H1 (cell line): ENCODE data around the gene SSTR3. TPM values are rescaled to one million over a fixed set of nuclear protein-coding genes. Genes with fewer than 3 reads are reported as not detected.
A peak's percentile ranks its signal among the peaks of the same experiment; 100 is the strongest.

Experiments used
- CTCF ChIA-PET: fragments of 300-600 bp; sonication (Branson Sonifier 250); formaldehyde crosslinking; loops from one replicate; lab custom pipeline; 2021; ENCODE audit not compliant: partially characterized antibody; lab: Charles Lee
- POLR2A ChIA-PET: fragments of 300-600 bp; sonication (Branson Sonifier 250); formaldehyde crosslinking; loops from one replicate; lab custom pipeline; 2021; ENCODE audit warnings: inconsistent platforms; ENCODE audit not compliant: partially characterized antibody; lab: Charles Lee
- DNase-seq, 2 experiments: peaks; one replicate each; pipeline versions ENCODE4 v3.0.0 to v3.0.0-alpha.2; 2010 to 2022; ENCODE audit warnings: low spot score in 2 of 2, low read depth in 1 of 2, mixed read lengths in 1 of 2
- FAIRE-seq: peaks from 2 replicates; lab custom pipeline; 2011; peaks lifted over from hg19 to GRCh38; lab: Jason Lieb, UNC
- H2AFZ ChIP-seq: 2 replicates; pipeline ENCODE4 v1.8.1; 2012; ENCODE audit warnings: low read length, inconsistent platforms
- H2AK5ac ChIP-seq: 2 replicates; pipeline ENCODE4 v1.6.1; 2013; ENCODE audit warnings: low read depth, low read length
- H2BK120ac ChIP-seq: replicated peaks from 2 replicates; pipeline ENCODE3; 2013; ENCODE audit warnings: low read depth, low read length, inconsistent platforms
- H2BK12ac ChIP-seq: 2 replicates; pipeline ENCODE4 v1.6.1; 2013; ENCODE audit warnings: low read depth, low read length
- H2BK15ac ChIP-seq: 2 replicates; pipeline ENCODE4 v1.6.1; 2013; ENCODE audit warnings: low read length
- H2BK20ac ChIP-seq: 2 replicates; pipeline ENCODE4 v1.6.1; 2013; ENCODE audit warnings: low read length
- H2BK5ac ChIP-seq: 2 replicates; pipeline ENCODE4 v1.6.1; 2013; ENCODE audit warnings: low read depth, low read length
- H3K14ac ChIP-seq: 2 replicates; pipeline ENCODE4 v1.6.1; 2013; ENCODE audit warnings: inconsistent platforms; ENCODE audit not compliant: insufficient read length
- H3K18ac ChIP-seq: 2 replicates; pipeline ENCODE4 v1.6.1; 2013; ENCODE audit warnings: low read length; ENCODE audit errors: extremely low read depth
- H3K23ac ChIP-seq: 2 replicates; pipeline ENCODE4 v1.6.1; 2013; ENCODE audit warnings: inconsistent platforms; ENCODE audit not compliant: insufficient read length
- H3K23me2 ChIP-seq: 2 replicates; pipeline ENCODE4 v1.6.1; 2013; ENCODE audit warnings: low read depth, low read length
- H3K27ac ChIP-seq: 2 replicates; pipeline ENCODE4 v1.6.1; 2011; ENCODE audit warnings: low read depth, low read length, inconsistent platforms
- H3K27me3 ChIP-seq, 4 experiments: replicated peaks in 1 of 4; 1 replicate in 1 of 4; 2 replicates in 3 of 4; pipeline versions ENCODE4 v1.6.1 to v1.8.1; 2011 to 2013; ENCODE audit warnings: low read length in 3 of 4, mild to moderate bottlenecking in 3 of 4, inconsistent platforms in 2 of 4, mixed read lengths in 2 of 4, moderate library complexity in 1 of 4; ENCODE audit not compliant: control insufficient read depth in 3 of 4, insufficient read depth in 3 of 4; ENCODE audit errors: extremely low read depth in 1 of 4
- H3K36me3 ChIP-seq, 4 experiments: 2 replicates each; pipeline versions ENCODE4 v1.6.1 to v1.8.1; 2011 to 2013; ENCODE audit warnings: mild to moderate bottlenecking in 4 of 4, low read length in 3 of 4, moderate library complexity in 2 of 4, control low read depth in 1 of 4, inconsistent platforms in 1 of 4; ENCODE audit not compliant: insufficient read depth in 4 of 4, control insufficient read depth in 2 of 4
- H3K4ac ChIP-seq: replicated peaks from 2 replicates; pipeline ENCODE3; 2013; ENCODE audit warnings: low read length, low read depth, mixed read lengths, inconsistent platforms; ENCODE audit not compliant: insufficient read length
- H3K4me1 ChIP-seq, 4 experiments: replicated peaks in 1 of 4; 1 replicate in 1 of 4; 2 replicates in 3 of 4; pipeline versions ENCODE4 v1.6.1 to v1.8.1; 2011 to 2013; ENCODE audit warnings: low read length in 3 of 4, inconsistent platforms in 2 of 4, mixed read lengths in 1 of 4; ENCODE audit not compliant: insufficient read depth in 4 of 4, control insufficient read depth in 3 of 4
- H3K4me2 ChIP-seq, 2 experiments: 2 replicates each; pipeline versions ENCODE4 v1.6.1 to v1.8.1; 2011 to 2013; ENCODE audit warnings: low read depth in 2 of 2, low read length in 2 of 2, control low read depth in 1 of 2, inconsistent platforms in 1 of 2, mild to moderate bottlenecking in 1 of 2; ENCODE audit not compliant: insufficient read depth in 1 of 2
- H3K4me3 ChIP-seq, 4 experiments: fragments of 200-600, 300-600 bp in 1 of 4; sonication (generic), shearing (Covaris generic), sonication (Bioruptor Twin) in 1 of 4; 2 replicates each; pipeline versions ENCODE4 v1.5.1 to v1.8.1; 2011 to 2016; ENCODE audit warnings: low read length in 4 of 4, low read depth in 3 of 4, control low read depth in 2 of 4, inconsistent platforms in 2 of 4, mild to moderate bottlenecking in 2 of 4, mixed read lengths in 1 of 4, moderate library complexity in 1 of 4; ENCODE audit not compliant: insufficient read depth in 2 of 4; ENCODE audit errors: extremely low read depth in 1 of 4
- H3K56ac ChIP-seq: replicated peaks from 2 replicates; pipeline ENCODE3; 2013; ENCODE audit warnings: low read depth, mild to moderate bottlenecking, mixed read lengths, low read length, inconsistent platforms; ENCODE audit not compliant: insufficient read length
- H3K79me1 ChIP-seq: 2 replicates; pipeline ENCODE4 v1.6.1; 2013; ENCODE audit warnings: low read depth, low read length, control low read depth
- H3K79me2 ChIP-seq, 2 experiments: 2 replicates each; pipeline versions ENCODE4 v1.6.1 to v1.8.1; 2012 to 2013; ENCODE audit warnings: low read length in 2 of 2, mild to moderate bottlenecking in 2 of 2, inconsistent platforms in 1 of 2; ENCODE audit not compliant: insufficient read depth in 2 of 2, control insufficient read depth in 1 of 2
- H3K9ac ChIP-seq, 4 experiments: replicated peaks in 1 of 4; 1 replicate in 1 of 4; 2 replicates in 3 of 4; pipeline versions ENCODE4 v1.6.1 to v1.8.1; 2011 to 2013; ENCODE audit warnings: low read depth in 3 of 4, low read length in 3 of 4, control low read depth in 2 of 4, mild to moderate bottlenecking in 2 of 4, moderate library complexity in 2 of 4, inconsistent platforms in 1 of 4; ENCODE audit errors: extremely low read depth in 1 of 4
- H3K9me3 ChIP-seq, 2 experiments: 2 replicates each; pipeline versions ENCODE4 v1.6.1 to v1.8.1; 2012 to 2013; ENCODE audit warnings: mild to moderate bottlenecking in 2 of 2, moderate library complexity in 2 of 2, control low read depth in 1 of 2, inconsistent platforms in 1 of 2, low read depth in 1 of 2, low read length in 1 of 2, mixed read lengths in 1 of 2; ENCODE audit not compliant: insufficient read depth in 2 of 2
- H4K20me1 ChIP-seq, 2 experiments: replicated peaks in 1 of 2; 2 replicates each; pipeline versions ENCODE3 to v1.8.1; 2011 to 2013; ENCODE audit warnings: inconsistent platforms in 2 of 2, low read length in 2 of 2, mild to moderate bottlenecking in 1 of 2; ENCODE audit not compliant: insufficient read depth in 2 of 2, control insufficient read depth in 1 of 2
- H4K5ac ChIP-seq: 2 replicates; pipeline ENCODE4 v1.6.1; 2013; ENCODE audit warnings: low read length, low read depth, mixed read lengths, inconsistent platforms; ENCODE audit not compliant: insufficient read length
- H4K8ac ChIP-seq: 2 replicates; pipeline ENCODE4 v1.8.0; 2013; ENCODE audit warnings: mild to moderate bottlenecking, moderate library complexity, low read length, inconsistent platforms; ENCODE audit not compliant: insufficient read depth; ENCODE audit errors: extremely low read depth
- H4K91ac ChIP-seq: replicated peaks from 2 replicates; pipeline ENCODE3; 2013; ENCODE audit warnings: low read length, mixed read lengths, inconsistent platforms; ENCODE audit not compliant: insufficient read length
- POU5F1 ChIP-seq: IDR thresholded peaks from 2 replicates; pipeline ENCODE4 v1.6.1; 2011; ENCODE audit warnings: low read depth, mild to moderate bottlenecking, low read length, moderate library complexity
- WGBS, 2 experiments: shearing (Covaris generic) in 1 of 2; methylation state at CpG; one replicate each; pipeline versions ENCODE4 v1.1.6 to v1.1.7; 2013 to 2015; ENCODE audit warnings: low lambda C conversion rate in 2 of 2, mixed read lengths in 2 of 2, inconsistent platforms in 1 of 2, low coverage in 1 of 2, missing lambda C conversion rate in 1 of 2; ENCODE audit not compliant: insufficient replicate concordance in 2 of 2, insufficient coverage in 1 of 2, insufficient read length in 1 of 2; ENCODE audit errors: extremely low coverage in 1 of 2, missing lambda C conversion rate in 1 of 2; 5-methylcytosine and 5-hydroxymethylcytosine counted together
- polyA plus RNA-seq, 7 experiments: library from polyadenylated mRNA; depleted of rRNA in 3 of 7; stranded (reverse) in 5 of 7; unstranded in 2 of 7; fragments of >200 nt in 5 of 7; fragments of 200-250 nt in 2 of 7; gene quantifications; 1 replicate in 5 of 7; 2 replicates in 1 of 7; 4 replicates in 1 of 7; pipeline versions ENCODE4 v1.2.1 to v1.2.3, GENCODE V29; 2011 to 2013; ENCODE audit warnings: missing spikeins in 2 of 7, mixed read lengths in 2 of 7
- total RNA-seq: library from RNA; stranded (reverse); fragmentation: NEBNext Ultra II Directional; extraction: Animal tissue kit (Norgen Biotek cat#: 25700); gene quantifications from 2 replicates; pipeline ENCODE4 v1.2.1, GENCODE V29; 2021

Gene SSTR3
- total and polyA plus RNA-seq, 2 of the 8 experiments (the other 6 are each of a cell fraction or from before 2014, with no cell fraction given) = 0.22 to 0.77 TPM

DNA sequence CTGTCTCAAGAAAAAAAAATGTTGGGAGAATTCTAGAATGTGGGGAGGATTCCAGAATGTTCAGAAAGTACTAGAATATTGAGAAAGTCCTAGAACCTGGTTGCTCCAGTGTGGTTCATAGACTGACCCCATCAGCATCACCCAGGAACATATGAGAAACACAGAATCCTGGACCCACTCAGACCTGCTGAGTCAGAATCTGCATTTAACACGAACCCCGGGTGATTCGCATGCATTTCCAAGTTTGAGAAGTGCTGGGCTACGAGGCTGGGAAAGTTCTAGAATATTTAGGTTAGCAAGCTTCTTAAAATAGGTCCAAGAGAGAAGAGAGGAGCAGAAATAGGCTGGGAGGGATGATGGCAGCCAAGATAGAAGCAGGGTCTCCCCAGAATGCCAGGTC is 30.6 kb downstream of the SSTR3 start:
- H3K14ac ChIP-seq = no peak overlapping the region
- H3K36me3 ChIP-seq = no peaks in the 10 kb centered on the region
- H3K9me3 ChIP-seq = no peaks in the 10 kb centered on the region
- no peak overlapping the region for H2BK5ac ChIP-seq
- no peaks in the 10 kb centered on the region for H4K20me1 ChIP-seq
- ChIA-PET POLR2A (no interaction called here), CTCF (interaction anchor here (0.9 to 1.3 kb wide), 4 partner anchors 16 to 78 kb away, joined by 3 to 5 read pairs (median 4); partner anchors contain the start of gene RAC2)
- no peak overlapping the region for H2BK20ac ChIP-seq
- no peak overlapping the region for H3K27ac ChIP-seq
- H2AFZ ChIP-seq = no peak overlapping the region
- no peak overlapping the region for H3K23ac ChIP-seq
- TF ChIP-seq POU5F1 = no peak
- no peak overlapping the region for H3K18ac ChIP-seq
- H4K91ac ChIP-seq = no peak overlapping the region
- H2BK120ac ChIP-seq = no peak overlapping the region
- H3K23me2 ChIP-seq = no peaks in the 10 kb centered on the region
- H2AK5ac ChIP-seq = no peak overlapping the region
- H3K4me1 ChIP-seq = peaks cover 0 to 3% (median 1%) of the 10 kb centered on the region in 4 experiments; a peak in 3 of 7 replicates
- 57% methylated on average over 4 of the region's 4 CpGs; no CpG with 5 or more reads in 1 of the 2 experiments for WGBS, 2 experiments
- no peak for DNase-seq
- no peak overlapping the region for H3K9ac ChIP-seq
- H4K8ac ChIP-seq = no peak overlapping the region
- FAIRE-seq = no peak
- no peak overlapping the region for H3K56ac ChIP-seq
- H3K4me2 ChIP-seq = no peak overlapping the region
- no peak overlapping the region for H4K5ac ChIP-seq
- H2BK12ac ChIP-seq = no peak overlapping the region
- H2BK15ac ChIP-seq = 0 out of 2 replicates have a peak overlapping the region, but pooled peaks have one; percentile 61
- no peak overlapping the region for H3K4ac ChIP-seq
- no peak overlapping the region for H3K4me3 ChIP-seq
- H3K79me2 ChIP-seq = no peaks in the 10 kb centered on the region
- no peaks in the 10 kb centered on the region; a peak in 1 of 7 replicates for H3K27me3 ChIP-seq
- no peaks in the 10 kb centered on the region for H3K79me1 ChIP-seq
